ENCODE measurements around the gene CADPS2. TPM values are rescaled to one million over a fixed set of nuclear protein-coding genes. Genes with fewer than 3 reads are reported as not detected.

The CADPS2 gene
- total and polyA plus RNA-seq, 4 donors: 5.6 to 41.1 (median 11.0) TPM

- Histone ChIP-seq H3K4me3 (ENCODE audit: low read depth in 1 of 3, low read length in 3 of 3) (no peak overlapping the region), H3K27me3 (ENCODE audit: control insufficient read depth in 4 of 4, insufficient read depth in 4 of 4, low read length in 3 of 4) (peaks cover 4 to 54% (median 29%) of the 10 kb centered on the region in 4 donors), H3K27ac (ENCODE audit: low read depth in 1 of 2, low read length in 2 of 2) (no peak overlapping the region), H3K9me3 (ENCODE audit: control insufficient read depth in 4 of 4, low read length in 3 of 4) (peaks cover 0 to 8% (median 3%) of the 10 kb centered on the region in 4 donors), H3K4me1 (ENCODE audit: control insufficient read depth in 4 of 4, insufficient read depth in 4 of 4, low read length in 3 of 4) (peaks cover 16 to 29% (median 24%) of the 10 kb centered on the region in 4 donors), H3K36me3 (ENCODE audit: control insufficient read depth in 4 of 4, insufficient read depth in 3 of 4, low read depth in 1 of 4, low read length in 3 of 4) (no peaks in the 10 kb centered on the region), H3K9ac (ENCODE audit: low read depth in 1 of 2, low read length in 2 of 2) (no peak overlapping the region)
- TF ChIP-seq JUND (IDR thresholded peaks at IDR 0.05): no peak
- TF ChIP-seq REST (IDR thresholded peaks at IDR 0.05): no peak
- TF ChIP-seq RXRA (IDR thresholded peaks at IDR 0.05): no peak
- TF ChIP-seq CTCF (IDR thresholded peaks at IDR 0.05; ENCODE audit: low read depth, low read length, missing input control): no peak
- TF ChIP-seq FOXA2 (IDR thresholded peaks at IDR 0.05): no peak
- TF ChIP-seq HNF4A (conservative IDR thresholded peaks at IDR 0.05): no peak
- TF ChIP-seq ATF3 (IDR thresholded peaks at IDR 0.05): no peak
- no peak for TF ChIP-seq GABPA (IDR thresholded peaks at IDR 0.05 in 1 of 2, conservative IDR thresholded peaks at IDR 0.05 in 1 of 2)
- no peak for TF ChIP-seq SP1 (IDR thresholded peaks at IDR 0.05)
- TF ChIP-seq ZBTB33 (IDR thresholded peaks at IDR 0.05): no peak
- no peak for TF ChIP-seq MAX (IDR thresholded peaks at IDR 0.05)
- no peak for TF ChIP-seq TAF1 (conservative IDR thresholded peaks at IDR 0.05)
- no peak for TF ChIP-seq HNF4G (IDR thresholded peaks at IDR 0.05)
- no peak for TF ChIP-seq RAD21 (IDR thresholded peaks at IDR 0.05)
- no peak for TF ChIP-seq NR2F2 (IDR thresholded peaks at IDR 0.05)
- WGBS: 9% methylated on average over 16 of the region's 16 CpGs
- no peak for DNase-seq (ENCODE audit: low spot score)
Measured at GRCh38 chr7:122302761-122303530, 583.3 kb downstream of the CADPS2 start.

All from liver (tissue), 9 donors.